ENCODE results near the gene TAF11L6.
"Not testable (repeated sequence)": the region's sequence is repeated elsewhere in the genome, so short reads cannot be mapped to it uniquely, and the experiment has no call there.

DNA sequence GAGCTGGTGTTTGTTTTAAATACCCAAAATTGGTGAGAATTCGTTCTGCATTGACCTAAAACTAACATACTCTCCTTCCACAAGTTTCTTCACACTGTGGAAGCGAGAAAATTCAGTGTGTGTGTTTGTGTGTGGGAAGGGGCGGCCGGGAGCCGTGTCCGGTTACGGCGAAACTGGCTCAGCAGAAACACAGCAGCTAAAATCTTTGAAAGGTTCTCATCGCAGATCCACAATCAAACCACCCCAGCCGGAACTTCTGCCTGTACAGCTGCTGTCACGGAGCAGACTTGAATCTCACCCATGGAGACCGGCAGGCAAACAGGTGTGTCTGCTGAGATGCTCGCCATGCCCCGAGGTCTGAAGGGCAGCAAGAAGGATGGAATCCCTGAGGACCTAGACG is 3.5 kb upstream of the TAF11L6 start, which contains the start of gene TAF11L5:
- TF ChIP-seq, protein P1, sequence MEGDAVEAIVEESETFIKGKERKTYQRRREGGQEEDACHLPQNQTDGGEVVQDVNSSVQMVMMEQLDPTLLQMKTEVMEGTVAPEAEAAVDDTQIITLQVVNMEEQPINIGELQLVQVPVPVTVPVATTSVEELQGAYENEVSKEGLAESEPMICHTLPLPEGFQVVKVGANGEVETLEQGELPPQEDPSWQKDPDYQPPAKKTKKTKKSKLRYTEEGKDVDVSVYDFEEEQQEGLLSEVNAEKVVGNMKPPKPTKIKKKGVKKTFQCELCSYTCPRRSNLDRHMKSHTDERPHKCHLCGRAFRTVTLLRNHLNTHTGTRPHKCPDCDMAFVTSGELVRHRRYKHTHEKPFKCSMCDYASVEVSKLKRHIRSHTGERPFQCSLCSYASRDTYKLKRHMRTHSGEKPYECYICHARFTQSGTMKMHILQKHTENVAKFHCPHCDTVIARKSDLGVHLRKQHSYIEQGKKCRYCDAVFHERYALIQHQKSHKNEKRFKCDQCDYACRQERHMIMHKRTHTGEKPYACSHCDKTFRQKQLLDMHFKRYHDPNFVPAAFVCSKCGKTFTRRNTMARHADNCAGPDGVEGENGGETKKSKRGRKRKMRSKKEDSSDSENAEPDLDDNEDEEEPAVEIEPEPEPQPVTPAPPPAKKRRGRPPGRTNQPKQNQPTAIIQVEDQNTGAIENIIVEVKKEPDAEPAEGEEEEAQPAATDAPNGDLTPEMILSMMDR (IDR thresholded peaks at IDR 0.05; ENCODE audit: low read depth, low read length) = not testable (repeated sequence)
- TF ChIP-seq EZH2phosphoT487 (IDR thresholded peaks at IDR 0.05; ENCODE audit: low read depth) = not testable (repeated sequence)
